Stimulated activated CD4-positive, alpha-beta T cell treated with anti-CD3 and anti-CD28 coated beads, Interleukin-15, amount 100 ng/mL, for 48 hours (primary cell): ENCODE measurements around the gene OR10T2.
"Not testable (repeated sequence)": the region's sequence is repeated elsewhere in the genome, so short reads cannot be mapped to it uniquely, and the experiment has no call there.

Source experiments
- DNase-seq, 2 donors: peaks; one replicate each; pipeline ENCODE4 v3.0.0-alpha.2; 2020; ENCODE audit warnings: low read depth in 2 of 2

OR10T2 gene

GRCh38 chr1:158356616-158357015, 42.6 kb downstream of the OR10T2 start:
- DNase-seq = no peak

- DNase-seq = no peak
Measured at GRCh38 chr1:158355773-158356285, 43.4 kb downstream of the OR10T2 start.

DNA sequence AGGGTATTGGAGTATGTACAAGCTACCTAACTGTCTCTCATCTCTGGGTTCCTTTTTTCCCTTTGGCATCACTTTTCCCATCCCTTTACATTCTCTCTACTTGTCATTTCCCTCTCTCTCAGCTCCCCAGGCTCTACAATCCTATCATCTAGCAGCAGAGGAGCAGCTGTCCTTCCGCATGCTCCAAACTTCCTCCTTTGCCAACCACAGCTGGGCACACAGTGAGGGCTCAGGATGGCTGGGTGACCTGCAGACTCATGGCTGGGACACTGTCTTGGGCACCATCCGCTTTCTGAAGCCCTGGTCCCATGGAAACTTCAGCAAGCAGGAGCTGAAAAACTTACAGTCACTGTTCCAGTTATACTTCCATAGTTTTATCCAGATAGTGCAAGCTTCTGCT, 45.0 kb downstream of the OR10T2 start:
- DNase-seq = no peak

GRCh38 chr1:158353303-158354075, 45.8 kb downstream of the OR10T2 start, which contains the start of gene CD1E:
Gene CD1E (plus strand): TSS chr1:158353894. CDS start chr1:158353989, 95 bp downstream.
- no peak for DNase-seq

- not testable (repeated sequence) for DNase-seq
Measured at GRCh38 chr1:158348946-158349345, 50.3 kb downstream of the OR10T2 start.
